ENCODE results near the gene FGGY. TPM values are rescaled to one million over a fixed set of nuclear protein-coding genes. Genes with fewer than 3 reads are reported as not detected.
A peak's percentile ranks its signal among the peaks of the same experiment; 100 is the strongest.

FGGY gene
- total and polyA plus RNA-seq, 3 experiments from 2014 or later: 5.3 to 7.9 (median 6.6) TPM

- no peaks in the 10 kb centered on the region for H3K36me3 ChIP-seq (ENCODE audit: insufficient read depth, low read length)
- ChIA-PET POLR2A (no interaction called here), CTCF (no interaction called here)
- DNase-seq: no peak
- H3K9me3 ChIP-seq (ENCODE audit: low read length): no peaks in the 10 kb centered on the region
- no peaks in the 10 kb centered on the region for H3K9me3 Mint-ChIP-seq
- no peaks in the 10 kb centered on the region for H3K4me1 ChIP-seq (ENCODE audit: insufficient read depth, low read length)
- H3K27ac Mint-ChIP-seq: peak overlapping the region in 1 of 8 donors; percentile 9
- no peaks in the 10 kb centered on the region for H3K4me1 Mint-ChIP-seq
- no peak overlapping the region for H3K4me3 Mint-ChIP-seq
- H3K4me3 ChIP-seq (ENCODE audit: low read length): no peak overlapping the region
- H3K36me3 Mint-ChIP-seq: no peaks in the 10 kb centered on the region
- no peak overlapping the region for H3K27ac ChIP-seq (ENCODE audit: low read depth, low read length)
- no peaks in the 10 kb centered on the region for H3K27me3 ChIP-seq (ENCODE audit: insufficient read depth, low read length, poor library complexity, severe bottlenecking)
- H3K27me3 Mint-ChIP-seq: no peaks in the 10 kb centered on the region
These were observed 385.6 kb downstream of the FGGY start for GRCh38 chr1:59682396-59683080.

GRCh38 chr1:59683197-59683596 lies 386.3 kb downstream of the FGGY start:
- POLR2A ChIA-PET: no interaction called here
- peak overlapping the region in 1 of 8 donors; percentile 41 for H3K27ac Mint-ChIP-seq
- H3K9me3 Mint-ChIP-seq: no peaks in the 10 kb centered on the region
- no peak overlapping the region for H3K27ac ChIP-seq (ENCODE audit: low read depth, low read length)
- H3K4me3 Mint-ChIP-seq: no peak overlapping the region
- no peaks in the 10 kb centered on the region for H3K36me3 ChIP-seq (ENCODE audit: insufficient read depth, low read length)
- H3K27me3 ChIP-seq (ENCODE audit: insufficient read depth, low read length, poor library complexity, severe bottlenecking): no peaks in the 10 kb centered on the region
- CTCF ChIA-PET: interaction anchor here (0.8 kb wide), 1 partner anchor 16 kb away, joined by 3 read pairs; no protein-coding TSS in a partner anchor
- no peaks in the 10 kb centered on the region for H3K36me3 Mint-ChIP-seq
- DNase-seq: no peak
- no peaks in the 10 kb centered on the region for H3K27me3 Mint-ChIP-seq
- no peaks in the 10 kb centered on the region for H3K4me1 Mint-ChIP-seq
- H3K4me1 ChIP-seq (ENCODE audit: insufficient read depth, low read length): no peaks in the 10 kb centered on the region
- no peak overlapping the region for H3K4me3 ChIP-seq (ENCODE audit: low read length)
- no peaks in the 10 kb centered on the region for H3K9me3 ChIP-seq (ENCODE audit: low read length)

DNA sequence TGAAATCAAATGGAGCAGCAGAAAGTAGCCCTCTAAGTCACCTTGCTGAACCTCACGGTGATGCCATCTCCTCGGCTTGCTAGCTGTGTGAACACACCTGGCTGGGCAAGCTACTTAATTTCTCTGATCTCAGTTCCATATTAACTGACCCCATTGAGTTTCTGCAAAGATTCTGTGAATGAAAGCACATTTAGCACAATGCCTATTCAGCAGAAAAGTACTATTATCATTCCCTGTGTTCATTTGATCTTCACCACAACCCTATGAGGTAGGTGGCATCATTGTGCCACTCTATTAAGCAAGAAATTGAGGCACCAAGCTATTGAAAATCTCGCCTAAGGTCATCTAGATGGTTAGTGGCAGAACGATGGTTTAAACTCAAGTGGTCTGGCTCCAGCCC lies 387.8 kb downstream of the FGGY start:
- Histone ChIP-seq H3K9me3 (ENCODE audit: low read length) (no peaks in the 10 kb centered on the region), H3K27me3 (ENCODE audit: insufficient read depth, low read length, poor library complexity, severe bottlenecking) (no peaks in the 10 kb centered on the region), H3K4me1 (ENCODE audit: insufficient read depth, low read length) (no peaks in the 10 kb centered on the region), H3K36me3 (ENCODE audit: insufficient read depth, low read length) (no peaks in the 10 kb centered on the region), H3K27ac (ENCODE audit: low read depth, low read length) (no peak overlapping the region), H3K4me3 (ENCODE audit: low read length) (no peak overlapping the region)
- DNase-seq: no peak
- Mint-ChIP-seq H3K4me1 (no peaks in the 10 kb centered on the region), H3K27ac (no peak overlapping the region), H3K36me3 (no peaks in the 10 kb centered on the region), H3K4me3 (no peak overlapping the region), H3K9me3 (no peaks in the 10 kb centered on the region), H3K27me3 (no peaks in the 10 kb centered on the region)
- ChIA-PET POLR2A (no interaction called here), CTCF (interaction anchor here (1.5 kb wide), 1 partner anchor 14 kb away, joined by 4 read pairs; no protein-coding TSS in a partner anchor)

GRCh38 chr1:59685101-59685500 lies 388.2 kb downstream of the FGGY start:
- H3K4me1 Mint-ChIP-seq: no peaks in the 10 kb centered on the region
- Histone ChIP-seq H3K9me3 (ENCODE audit: low read length) (no peaks in the 10 kb centered on the region), H3K4me3 (ENCODE audit: low read length) (no peak overlapping the region), H3K27me3 (ENCODE audit: insufficient read depth, low read length, poor library complexity, severe bottlenecking) (no peaks in the 10 kb centered on the region), H3K4me1 (ENCODE audit: insufficient read depth, low read length) (no peaks in the 10 kb centered on the region), H3K27ac (ENCODE audit: low read depth, low read length) (no peak overlapping the region), H3K36me3 (ENCODE audit: insufficient read depth, low read length) (no peaks in the 10 kb centered on the region)
- no peak for DNase-seq
- CTCF ChIA-PET: interaction anchor here (1.5 kb wide), 1 partner anchor 14 kb away, joined by 4 read pairs; no protein-coding TSS in a partner anchor
- POLR2A ChIA-PET: no interaction called here
- H3K27me3 Mint-ChIP-seq: no peaks in the 10 kb centered on the region
- H3K4me3 Mint-ChIP-seq: no peak overlapping the region
- no peak overlapping the region for H3K27ac Mint-ChIP-seq
- no peaks in the 10 kb centered on the region for H3K9me3 Mint-ChIP-seq
- no peaks in the 10 kb centered on the region for H3K36me3 Mint-ChIP-seq

GRCh38 chr1:59685666-59686065 lies 388.8 kb downstream of the FGGY start:
- no peaks in the 10 kb centered on the region for H3K27me3 Mint-ChIP-seq
- Histone ChIP-seq H3K27ac (ENCODE audit: low read depth, low read length) (no peak overlapping the region), H3K27me3 (ENCODE audit: insufficient read depth, low read length, poor library complexity, severe bottlenecking) (no peaks in the 10 kb centered on the region), H3K4me1 (ENCODE audit: insufficient read depth, low read length) (no peaks in the 10 kb centered on the region), H3K9me3 (ENCODE audit: low read length) (no peaks in the 10 kb centered on the region), H3K4me3 (ENCODE audit: low read length) (no peak overlapping the region), H3K36me3 (ENCODE audit: insufficient read depth, low read length) (no peaks in the 10 kb centered on the region)
- CTCF ChIA-PET: interaction anchor here (1.5 kb wide), 1 partner anchor 14 kb away, joined by 4 read pairs; no protein-coding TSS in a partner anchor
- POLR2A ChIA-PET: no interaction called here
- H3K36me3 Mint-ChIP-seq: no peaks in the 10 kb centered on the region
- no peak for DNase-seq
- H3K4me3 Mint-ChIP-seq: no peak overlapping the region
- no peaks in the 10 kb centered on the region for H3K9me3 Mint-ChIP-seq
- peak overlapping the region in 1 of 8 donors; percentile 36 for H3K27ac Mint-ChIP-seq
- H3K4me1 Mint-ChIP-seq: no peaks in the 10 kb centered on the region

DNA sequence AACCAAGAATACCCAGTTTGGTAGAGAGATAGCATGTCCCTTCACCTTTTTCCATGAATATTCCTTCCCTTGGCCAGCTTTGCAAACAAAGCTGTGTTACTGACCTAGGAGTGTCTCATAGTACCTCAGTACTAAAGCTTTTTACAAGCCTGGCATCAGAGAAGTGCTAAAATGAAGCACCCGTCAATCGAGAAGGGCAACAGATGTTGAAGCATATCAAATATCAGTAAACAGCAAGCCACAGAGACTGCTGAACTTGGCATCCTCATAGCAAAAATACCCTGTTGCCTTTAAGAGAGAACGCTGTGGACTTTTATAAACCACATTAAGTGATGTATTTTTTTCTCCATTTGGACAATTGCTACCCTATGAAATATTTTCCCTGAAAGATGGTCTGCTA lies 389.3 kb downstream of the FGGY start:
- no peak overlapping the region for H3K27ac ChIP-seq (ENCODE audit: low read depth, low read length)
- H3K36me3 Mint-ChIP-seq: no peaks in the 10 kb centered on the region
- H3K9me3 ChIP-seq (ENCODE audit: low read length): no peaks in the 10 kb centered on the region
- H3K4me3 ChIP-seq (ENCODE audit: low read length): no peak overlapping the region
- H3K27ac Mint-ChIP-seq: peak overlapping the region in 1 of 8 donors; percentile 44
- H3K4me1 Mint-ChIP-seq: no peaks in the 10 kb centered on the region
- H3K4me3 Mint-ChIP-seq: no peak overlapping the region
- H3K27me3 ChIP-seq (ENCODE audit: insufficient read depth, low read length, poor library complexity, severe bottlenecking): no peaks in the 10 kb centered on the region
- DNase-seq: no peak
- no peaks in the 10 kb centered on the region for H3K9me3 Mint-ChIP-seq
- H3K36me3 ChIP-seq (ENCODE audit: insufficient read depth, low read length): no peaks in the 10 kb centered on the region
- ChIA-PET POLR2A (no interaction called here), CTCF (no interaction called here)
- no peaks in the 10 kb centered on the region for H3K27me3 Mint-ChIP-seq
- no peaks in the 10 kb centered on the region for H3K4me1 ChIP-seq (ENCODE audit: insufficient read depth, low read length)

GRCh38 chr1:59686574-59686973 lies 389.7 kb downstream of the FGGY start:
- POLR2A ChIA-PET: no interaction called here
- Mint-ChIP-seq H3K9me3 (no peaks in the 10 kb centered on the region), H3K36me3 (no peaks in the 10 kb centered on the region), H3K27me3 (no peaks in the 10 kb centered on the region), H3K4me3 (no peak overlapping the region), H3K27ac (no peak overlapping the region), H3K4me1 (no peaks in the 10 kb centered on the region)
- CTCF ChIA-PET: no interaction called here
- H3K4me3 ChIP-seq (ENCODE audit: low read length): no peak overlapping the region
- H3K27me3 ChIP-seq (ENCODE audit: insufficient read depth, low read length, poor library complexity, severe bottlenecking): no peaks in the 10 kb centered on the region
- no peak overlapping the region for H3K27ac ChIP-seq (ENCODE audit: low read depth, low read length)
- no peaks in the 10 kb centered on the region for H3K36me3 ChIP-seq (ENCODE audit: insufficient read depth, low read length)
- H3K4me1 ChIP-seq (ENCODE audit: insufficient read depth, low read length): no peaks in the 10 kb centered on the region
- DNase-seq: no peak
- H3K9me3 ChIP-seq (ENCODE audit: low read length): no peaks in the 10 kb centered on the region

DNA sequence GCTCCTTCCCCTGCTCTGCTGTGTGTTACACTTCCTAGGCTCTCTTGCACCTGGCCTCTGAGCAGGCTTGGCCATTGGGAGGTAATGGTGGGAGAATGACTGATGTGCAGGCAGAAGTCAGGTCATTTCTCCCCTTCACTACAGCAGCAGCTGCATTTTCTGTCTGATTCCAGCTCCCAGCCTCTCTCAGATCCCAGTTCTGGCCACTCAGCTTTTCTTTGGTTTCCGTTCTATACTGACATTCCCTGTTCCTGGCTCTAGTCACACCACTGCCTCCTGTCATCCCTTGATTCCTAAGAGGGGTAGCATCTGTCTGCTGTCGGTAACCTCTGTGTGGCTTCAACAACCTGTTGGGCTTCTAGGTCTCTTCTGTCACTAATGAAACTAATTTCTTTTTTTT lies 390.2 kb downstream of the FGGY start:
- H3K27ac Mint-ChIP-seq: no peak overlapping the region
- Histone ChIP-seq H3K36me3 (ENCODE audit: insufficient read depth, low read length) (no peaks in the 10 kb centered on the region), H3K4me1 (ENCODE audit: insufficient read depth, low read length) (no peaks in the 10 kb centered on the region), H3K27me3 (ENCODE audit: insufficient read depth, low read length, poor library complexity, severe bottlenecking) (no peaks in the 10 kb centered on the region), H3K27ac (ENCODE audit: low read depth, low read length) (no peak overlapping the region), H3K9me3 (ENCODE audit: low read length) (no peaks in the 10 kb centered on the region), H3K4me3 (ENCODE audit: low read length) (no peak overlapping the region)
- H3K27me3 Mint-ChIP-seq: no peaks in the 10 kb centered on the region
- H3K9me3 Mint-ChIP-seq: no peaks in the 10 kb centered on the region
- no peak overlapping the region for H3K4me3 Mint-ChIP-seq
- H3K36me3 Mint-ChIP-seq: no peaks in the 10 kb centered on the region
- no peaks in the 10 kb centered on the region for H3K4me1 Mint-ChIP-seq
- DNase-seq: no peak
- POLR2A ChIA-PET: no interaction called here
- CTCF ChIA-PET: no interaction called here
